ENCODE measurements around the gene ZNF8. TPM values are rescaled to one million over a fixed set of nuclear protein-coding genes. Genes with fewer than 3 reads are reported as not detected.

Gene ZNF8
- total and polyA plus RNA-seq, 2 donors (not counting 1 experiment from before 2014, with no cell fraction given): 3.4 to 8.0 TPM

DNA sequence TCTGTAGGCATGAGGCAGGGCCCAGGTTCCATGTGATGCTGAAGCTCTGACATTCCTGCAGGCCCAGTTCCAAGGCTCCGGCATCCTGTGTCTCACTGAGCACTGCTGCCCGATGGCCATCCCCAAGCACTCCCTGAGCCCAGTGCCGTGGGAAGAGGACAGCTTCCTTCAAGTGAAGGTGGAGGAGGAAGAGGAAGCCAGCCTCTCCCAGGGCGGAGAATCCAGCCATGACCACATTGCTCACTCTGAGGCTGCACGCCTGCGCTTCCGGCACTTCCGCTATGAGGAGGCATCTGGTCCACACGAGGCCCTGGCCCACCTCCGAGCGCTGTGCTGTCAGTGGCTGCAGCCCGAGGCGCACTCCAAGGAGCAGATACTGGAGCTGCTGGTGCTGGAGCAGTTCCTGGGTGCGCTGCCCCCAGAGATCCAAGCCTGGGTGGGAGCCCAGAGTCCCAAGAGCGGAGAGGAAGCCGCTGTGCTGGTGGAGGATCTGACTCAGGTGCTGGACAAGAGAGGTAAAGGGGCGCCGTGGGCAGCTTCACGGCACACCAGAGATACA is 56.0 kb downstream of the ZNF8 start:
- peaks cover 2 to 32% of the 10 kb centered on the region in 2 experiments for H3K36me3 ChIP-seq (replicated peaks in 1 of 2; ENCODE audit: control extremely low read depth in 1 of 2, control insufficient read depth in 1 of 2, extremely low read depth in 1 of 2, insufficient read depth in 2 of 2, low read length in 1 of 2)
- H2AFZ ChIP-seq (ENCODE audit: insufficient read depth, low read depth, low read length, poor library complexity, severe bottlenecking): no peak overlapping the region
- POLR2A ChIA-PET: interaction anchor here (0.6 kb wide), 1 partner anchor 130 kb away, joined by 3 read pairs; no protein-coding TSS in a partner anchor
- 94% methylated on average over 18 of the region's 19 CpGs for WGBS (ENCODE audit: insufficient coverage)
- Mint-ChIP-seq H3K4me1 (no peaks in the 10 kb centered on the region), H3K4me3 (no peak overlapping the region), H3K9me3 (ENCODE audit: insufficient read depth) (no peaks in the 10 kb centered on the region), H3K27me3 (no peaks in the 10 kb centered on the region), H3K27ac (no peak overlapping the region)
- H3K4me3 ChIP-seq (ENCODE audit: control extremely low read depth in 1 of 5, extremely low read depth in 1 of 5, insufficient read depth in 1 of 5, low read depth in 2 of 5, low read length in 4 of 5): no peak overlapping the region
- intact Hi-C loops (cut with micrococcal nuclease): no loop called here
- H4K20me1 ChIP-seq (ENCODE audit: control insufficient read depth, insufficient read depth, low read length, poor library complexity, severe bottlenecking): no peaks in the 10 kb centered on the region
- H3K9me3 ChIP-seq (ENCODE audit: control extremely low read depth in 1 of 3, control insufficient read depth in 2 of 3, insufficient read depth in 1 of 3, low read length in 2 of 3): peaks cover 0 to 9% (median 0%) of the 10 kb centered on the region in 3 donors
- no peaks in the 10 kb centered on the region for H3K27me3 ChIP-seq (replicated peaks in 1 of 4; ENCODE audit: control extremely low read depth in 1 of 4, control insufficient read depth in 3 of 4, insufficient read depth in 4 of 4, low read length in 3 of 4)
- peaks cover 14% of the 10 kb centered on the region for H3K79me2 ChIP-seq (ENCODE audit: control insufficient read depth, insufficient read depth, low read length)
- H3K4me2 ChIP-seq (replicated peaks; ENCODE audit: low read depth, low read length, poor library complexity, severe bottlenecking): no peak overlapping the region
- no peak overlapping the region for H3K9ac ChIP-seq (ENCODE audit: low read length)
- no peaks in the 10 kb centered on the region for H3K4me1 ChIP-seq (ENCODE audit: control insufficient read depth in 2 of 2, insufficient read depth in 2 of 2, low read length in 2 of 2)
- DNase-seq (no peak), ATAC-seq (ENCODE audit: low read depth) (no peak)
- CTCF ChIA-PET: interaction anchor here (0.9 kb wide), 1 partner anchor 8 kb away, joined by 3 read pairs; no protein-coding TSS in a partner anchor
- no peak for TF ChIP-seq EZH2 (IDR thresholded peaks at IDR 0.05; ENCODE audit: borderline replicate concordance, insufficient read depth, low read depth, low read length, poor library complexity, severe bottlenecking)
- TF ChIP-seq, protein P1, sequence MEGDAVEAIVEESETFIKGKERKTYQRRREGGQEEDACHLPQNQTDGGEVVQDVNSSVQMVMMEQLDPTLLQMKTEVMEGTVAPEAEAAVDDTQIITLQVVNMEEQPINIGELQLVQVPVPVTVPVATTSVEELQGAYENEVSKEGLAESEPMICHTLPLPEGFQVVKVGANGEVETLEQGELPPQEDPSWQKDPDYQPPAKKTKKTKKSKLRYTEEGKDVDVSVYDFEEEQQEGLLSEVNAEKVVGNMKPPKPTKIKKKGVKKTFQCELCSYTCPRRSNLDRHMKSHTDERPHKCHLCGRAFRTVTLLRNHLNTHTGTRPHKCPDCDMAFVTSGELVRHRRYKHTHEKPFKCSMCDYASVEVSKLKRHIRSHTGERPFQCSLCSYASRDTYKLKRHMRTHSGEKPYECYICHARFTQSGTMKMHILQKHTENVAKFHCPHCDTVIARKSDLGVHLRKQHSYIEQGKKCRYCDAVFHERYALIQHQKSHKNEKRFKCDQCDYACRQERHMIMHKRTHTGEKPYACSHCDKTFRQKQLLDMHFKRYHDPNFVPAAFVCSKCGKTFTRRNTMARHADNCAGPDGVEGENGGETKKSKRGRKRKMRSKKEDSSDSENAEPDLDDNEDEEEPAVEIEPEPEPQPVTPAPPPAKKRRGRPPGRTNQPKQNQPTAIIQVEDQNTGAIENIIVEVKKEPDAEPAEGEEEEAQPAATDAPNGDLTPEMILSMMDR (IDR thresholded peaks at IDR 0.05): no peak
- no peak overlapping the region for H3K27ac ChIP-seq (ENCODE audit: low read length in 2 of 2)

DNA sequence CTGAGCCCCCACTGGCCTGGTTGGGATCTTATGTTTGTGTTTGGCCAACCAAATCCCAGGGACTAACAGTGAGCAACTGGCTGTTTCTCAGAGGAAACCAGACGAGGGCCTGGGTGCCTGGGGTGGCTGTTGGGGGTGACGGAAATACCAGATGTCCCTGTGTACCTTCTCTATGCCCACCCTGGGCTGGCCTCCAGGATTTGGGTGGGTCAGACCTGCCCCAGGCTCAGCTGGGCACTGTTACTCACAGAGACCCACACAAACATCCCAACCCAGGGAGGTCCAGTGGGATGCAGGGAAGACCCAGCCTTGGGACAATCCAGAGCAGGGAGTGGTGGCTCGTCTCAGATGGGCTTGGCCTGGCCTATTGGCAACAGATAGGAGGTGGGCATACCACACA is 56.9 kb downstream of the ZNF8 start:
- no peaks in the 10 kb centered on the region for H3K9me3 Mint-ChIP-seq (ENCODE audit: insufficient read depth)
- ATAC-seq (ENCODE audit: low read depth) (no peak), DNase-seq (no peak)
- Histone ChIP-seq H3K4me2 (replicated peaks; ENCODE audit: low read depth, low read length, poor library complexity, severe bottlenecking) (no peak overlapping the region), H3K4me3 (ENCODE audit: control extremely low read depth in 1 of 5, extremely low read depth in 1 of 5, insufficient read depth in 1 of 5, low read depth in 2 of 5, low read length in 4 of 5) (no peak overlapping the region), H3K27me3 (replicated peaks in 1 of 4; ENCODE audit: control extremely low read depth in 1 of 4, control insufficient read depth in 3 of 4, insufficient read depth in 4 of 4, low read length in 3 of 4) (no peaks in the 10 kb centered on the region), H3K79me2 (ENCODE audit: control insufficient read depth, insufficient read depth, low read length) (peaks cover 14% of the 10 kb centered on the region), H3K9me3 (ENCODE audit: control extremely low read depth in 1 of 3, control insufficient read depth in 2 of 3, insufficient read depth in 1 of 3, low read length in 2 of 3) (peaks cover 0 to 9% (median 0%) of the 10 kb centered on the region in 3 donors), H3K9ac (ENCODE audit: low read length) (no peak overlapping the region), H3K27ac (ENCODE audit: low read length in 2 of 2) (no peak overlapping the region), H2AFZ (ENCODE audit: insufficient read depth, low read depth, low read length, poor library complexity, severe bottlenecking) (no peak overlapping the region), H3K36me3 (replicated peaks in 1 of 2; ENCODE audit: control extremely low read depth in 1 of 2, control insufficient read depth in 1 of 2, extremely low read depth in 1 of 2, insufficient read depth in 2 of 2, low read length in 1 of 2) (peaks cover 2 to 34% of the 10 kb centered on the region in 2 experiments), H4K20me1 (ENCODE audit: control insufficient read depth, insufficient read depth, low read length, poor library complexity, severe bottlenecking) (no peaks in the 10 kb centered on the region), H3K4me1 (ENCODE audit: control insufficient read depth in 2 of 2, insufficient read depth in 2 of 2, low read length in 2 of 2) (no peaks in the 10 kb centered on the region)
- CTCF ChIA-PET: no interaction called here
- H3K27ac Mint-ChIP-seq: no peak overlapping the region
- H3K4me1 Mint-ChIP-seq: no peaks in the 10 kb centered on the region
- 92% methylated on average over 2 of the region's 3 CpGs for WGBS (ENCODE audit: insufficient coverage)
- intact Hi-C loops (cut with micrococcal nuclease): no loop called here
- no peaks in the 10 kb centered on the region for H3K27me3 Mint-ChIP-seq
- TF ChIP-seq EZH2 (IDR thresholded peaks at IDR 0.05; ENCODE audit: borderline replicate concordance, insufficient read depth, low read depth, low read length, poor library complexity, severe bottlenecking): no peak
- TF ChIP-seq, protein P1 (IDR thresholded peaks at IDR 0.05): no peak
- POLR2A ChIA-PET: no interaction called here
- H3K4me3 Mint-ChIP-seq: no peak overlapping the region
